A204.1 (cell line): ENCODE data around the gene RIPK1.
"Not testable (repeated sequence)": the region's sequence is repeated elsewhere in the genome, so short reads cannot be mapped to it uniquely, and the experiment has no call there.

Experiments used
- FAIRE-seq: peaks from 2 replicates; lab custom pipeline; 2012; peaks lifted over from hg19 to GRCh38; lab: Jason Lieb, UNC

Gene RIPK1

GRCh38 chr6:3068329-3069214, at the start of gene RIPK1:
RIPK1 (plus strand) TSS chr6:3068494; CDS start chr6:3076824, 8,330 bp downstream.
- FAIRE-seq, result no peak

DNA sequence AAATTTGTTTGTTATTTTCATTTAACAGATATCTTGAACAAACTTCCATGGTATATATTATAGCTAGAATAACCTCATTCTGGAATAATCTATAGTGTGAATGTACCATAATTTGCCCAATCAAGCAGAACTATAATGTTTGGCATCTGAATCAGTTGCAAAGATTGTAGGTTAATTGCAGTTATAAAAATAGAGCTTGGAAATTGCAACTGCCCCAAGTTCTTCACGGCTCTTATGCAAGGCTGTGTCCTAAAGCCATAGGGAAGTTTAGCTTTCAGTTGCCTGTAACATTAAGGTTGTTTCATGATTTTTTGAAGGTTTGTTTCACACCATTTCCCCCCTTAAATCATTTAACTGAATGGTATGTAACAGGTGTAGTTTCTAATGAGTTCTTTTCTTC, 49.2 kb upstream of the RIPK1 start:
- no peak for FAIRE-seq

GRCh38 chr6:3019749-3020320, 48.5 kb upstream of the RIPK1 start:
- no peak for FAIRE-seq

- not testable (repeated sequence) for FAIRE-seq
Measured at GRCh38 chr6:3020976-3021598, 47.2 kb upstream of the RIPK1 start.

GRCh38 chr6:3022765-3023662, 45.3 kb upstream of the RIPK1 start:
- FAIRE-seq, result no peak

GRCh38 chr6:3023663-3024483, 44.4 kb upstream of the RIPK1 start:
- FAIRE-seq, result no peak

DNA sequence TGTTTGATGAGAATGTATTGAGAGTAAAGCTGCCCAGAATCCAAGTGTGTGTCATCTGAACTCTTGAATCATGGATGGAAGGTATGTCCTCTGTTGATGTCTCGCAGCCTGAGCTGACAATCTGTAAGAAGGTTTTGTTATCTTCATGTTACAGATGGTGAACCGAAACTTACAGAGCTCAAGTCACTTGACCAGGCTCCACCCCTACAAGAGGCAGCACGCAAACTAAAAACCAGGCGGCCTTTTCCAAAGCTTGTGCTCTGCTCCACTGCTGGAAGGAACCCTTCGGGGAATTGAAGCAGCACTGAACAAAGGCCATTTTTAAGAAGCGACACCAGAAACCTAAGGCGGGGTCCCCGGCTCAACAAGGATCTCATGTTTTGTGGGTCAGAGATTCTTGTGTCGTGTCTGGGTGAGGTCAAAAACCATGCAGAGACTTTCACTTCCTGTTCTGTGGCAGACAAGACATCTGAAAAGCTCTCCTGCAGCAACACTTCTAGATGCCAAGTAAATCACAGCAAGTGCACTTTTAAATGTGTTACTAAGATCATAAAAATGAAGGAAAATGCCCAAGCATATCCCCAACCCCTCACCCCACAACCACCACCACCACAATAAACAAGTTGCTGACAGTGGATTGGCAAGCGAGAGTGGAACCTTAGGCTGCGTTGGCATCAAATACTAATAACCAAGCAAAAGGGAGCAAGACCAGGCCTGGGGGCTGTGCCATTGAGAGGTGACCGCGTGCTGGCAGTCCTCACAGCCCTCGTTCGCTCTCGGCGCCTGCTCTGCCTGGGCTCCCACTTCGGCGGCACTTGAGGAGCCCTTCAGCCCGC, 41.3 kb upstream of the RIPK1 start:
- no peak for FAIRE-seq

- FAIRE-seq, result not testable (repeated sequence)
Measured at GRCh38 chr6:3028156-3028555, 40.1 kb upstream of the RIPK1 start.

DNA sequence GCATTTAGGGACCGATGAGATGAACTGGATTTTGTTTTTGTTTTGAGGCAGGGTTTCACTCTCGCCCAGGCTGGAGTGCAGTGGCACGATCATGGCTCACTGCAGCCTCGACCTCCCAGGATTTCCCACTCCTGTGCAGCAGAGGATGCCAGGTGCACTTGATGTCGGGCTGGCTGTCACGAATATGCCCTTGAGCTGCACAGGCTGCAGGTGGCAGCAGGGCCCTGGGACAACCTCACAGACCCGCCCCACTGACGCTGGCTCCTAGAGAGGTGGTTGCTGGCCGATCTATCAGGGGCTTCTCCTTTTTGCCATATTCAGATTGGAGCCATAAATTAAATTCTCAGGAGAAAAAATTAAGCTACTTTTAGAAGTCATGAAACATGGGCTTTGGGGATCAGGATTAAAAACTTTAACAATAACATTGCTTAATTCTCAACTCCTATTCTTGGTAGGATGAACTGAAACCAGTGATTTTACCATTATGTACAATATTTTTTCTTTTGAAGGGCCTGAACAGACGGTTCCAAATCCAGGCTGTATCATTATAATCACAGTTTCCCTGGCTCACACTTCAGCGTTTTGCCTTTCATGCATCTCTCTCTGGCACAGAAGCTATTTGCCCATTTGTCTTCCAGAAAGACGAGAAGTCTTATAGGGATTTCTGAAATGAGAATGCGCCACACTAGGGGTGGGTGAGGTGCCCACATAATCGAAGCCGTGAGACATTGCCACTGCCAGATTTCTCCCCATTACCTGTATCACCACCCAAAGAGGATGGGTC, 36.2 kb upstream of the RIPK1 start:
- no peak for FAIRE-seq

GRCh38 chr6:3032986-3033385, 35.3 kb upstream of the RIPK1 start:
- no peak for FAIRE-seq

DNA sequence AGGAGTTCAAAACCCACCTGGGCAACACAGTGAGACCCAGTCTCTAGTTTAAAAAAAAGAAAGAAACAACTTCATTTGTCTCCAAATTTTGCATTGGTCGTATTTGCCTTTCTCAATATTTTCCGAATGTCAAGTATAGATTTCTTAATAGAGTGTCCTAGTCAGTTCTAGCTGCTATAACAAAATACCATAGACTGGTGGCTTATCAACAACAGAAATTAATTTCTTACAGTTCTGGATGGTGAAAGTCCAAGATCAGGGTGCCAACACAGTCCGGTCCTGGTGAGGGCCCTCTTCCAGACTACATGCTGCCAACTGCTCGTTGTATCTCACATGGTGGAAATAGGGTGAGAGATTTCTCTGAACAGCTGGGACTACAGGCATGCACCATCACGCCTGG, 34.6 kb upstream of the RIPK1 start:
- FAIRE-seq, result no peak

- no peak for FAIRE-seq
Measured at GRCh38 chr6:3035397-3035796, 32.9 kb upstream of the RIPK1 start.

- FAIRE-seq, result no peak
Measured at GRCh38 chr6:3036861-3037637, 31.2 kb upstream of the RIPK1 start.

DNA sequence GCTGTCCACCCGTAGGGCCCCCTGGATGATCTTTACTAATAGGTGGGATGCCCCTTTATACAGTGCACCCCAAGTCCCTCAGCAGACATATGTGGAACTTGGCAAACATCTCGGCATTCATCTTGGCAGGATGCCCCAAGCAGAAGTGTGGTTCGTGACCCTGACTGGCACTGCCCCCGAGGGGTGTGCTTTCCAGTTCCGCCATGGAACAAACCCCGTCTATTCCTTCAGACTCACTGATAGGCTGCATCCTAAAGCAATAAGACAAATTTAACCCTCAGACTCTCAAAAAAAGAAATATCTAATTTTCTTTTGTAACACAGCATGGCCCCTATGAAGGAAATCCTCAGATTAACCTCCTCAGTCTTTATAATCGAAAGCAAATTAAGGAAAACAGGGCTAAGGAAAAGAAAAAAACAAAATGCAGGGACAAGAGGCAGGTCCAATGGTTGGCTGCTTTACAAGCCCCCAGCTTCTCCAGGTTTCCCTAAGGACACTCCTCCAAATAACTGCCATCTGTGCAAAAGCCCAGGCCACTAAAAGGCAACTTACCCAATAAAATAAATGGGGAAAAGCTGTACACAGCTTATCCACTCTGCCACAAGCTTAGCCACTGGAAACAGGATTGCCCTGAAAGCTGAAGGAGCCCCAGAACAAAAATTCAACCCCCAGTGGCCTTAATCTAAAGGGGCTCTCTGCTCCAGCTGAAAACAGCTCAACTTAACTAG, 30.5 kb upstream of the RIPK1 start:
- FAIRE-seq, result no peak

DNA sequence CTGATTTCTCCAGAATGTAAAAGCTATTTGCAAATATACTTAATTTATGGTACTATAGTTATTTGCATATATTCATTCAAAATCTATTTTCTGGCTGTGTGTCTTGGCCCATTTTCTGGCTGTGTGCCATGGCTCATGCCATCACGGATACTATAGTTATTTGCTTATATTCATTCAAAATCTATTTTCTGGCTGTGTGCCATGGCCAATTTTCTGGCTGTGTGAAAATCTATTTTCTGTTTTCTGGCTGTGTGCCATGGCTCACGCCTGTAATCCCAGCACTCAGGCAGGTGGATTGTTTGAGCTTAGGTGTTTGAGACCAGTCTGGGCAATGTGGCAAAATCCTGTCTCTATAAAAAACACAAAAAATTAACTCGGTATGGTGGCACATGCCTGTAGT, 28.9 kb upstream of the RIPK1 start:
- FAIRE-seq, result no peak

DNA sequence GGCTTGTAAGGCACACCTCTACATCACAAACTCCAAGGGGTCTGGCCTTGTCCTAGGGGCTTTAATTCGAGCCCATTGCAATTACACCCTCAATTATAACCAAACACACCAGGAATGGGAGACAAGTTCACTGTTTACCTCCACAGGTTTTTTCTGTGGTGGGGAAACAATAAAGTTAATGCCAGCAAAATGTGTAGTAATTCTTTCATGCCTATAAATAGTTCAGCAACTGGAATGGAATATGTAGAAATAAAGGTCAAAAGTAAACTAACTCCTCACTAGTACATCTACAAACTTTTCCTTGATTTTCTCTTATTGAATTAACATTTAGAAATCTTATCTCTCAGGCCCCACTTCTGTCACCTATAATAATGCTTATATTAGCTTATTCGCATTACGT, 27.1 kb upstream of the RIPK1 start:
- FAIRE-seq, result no peak

- FAIRE-seq, result no peak
Measured at GRCh38 chr6:3041606-3042005, 26.7 kb upstream of the RIPK1 start.

GRCh38 chr6:3045369-3045768, 22.9 kb upstream of the RIPK1 start:
- no peak for FAIRE-seq
